A549 (cell line): ENCODE results near the gene ZXDC. TPM values are rescaled to one million over a fixed set of nuclear protein-coding genes. Genes with fewer than 3 reads are reported as not detected.

Experiments used
- ATAC-seq, 2 experiments: fragments of 200-7000 bp in 1 of 2; fragments of >200 bp in 1 of 2; cut with Nextera tagmentation in 1 of 2; cut with Tn5 transposase in 1 of 2; 3 replicates each; pipeline versions ENCODE4 v1.8.0 to v1.9.1; 2018 to 2020; ENCODE audit warnings: mild to moderate bottlenecking in 1 of 2, moderate library complexity in 1 of 2
- CTCF ChIA-PET: fragments of 300-600 bp; sonication (Branson Sonifier 250); formaldehyde crosslinking; extraction: SDS; loops from one replicate; lab custom pipeline; 2021; ENCODE audit warnings: antibody characterized with exemption, inconsistent platforms; lab: Yijun Ruan, JAX
- POLR2A ChIA-PET: fragments of 350-600 bp; formaldehyde crosslinking; extraction: SDS; loops from one replicate; lab custom pipeline; 2021; ENCODE audit warnings: antibody characterized with exemption, inconsistent platforms; lab: Yijun Ruan, JAX
- DNase-seq, 2 experiments: peaks; one replicate each; pipeline versions ENCODE4 v3.0.0 to v3.0.0-alpha.2; 2011 to 2016; ENCODE audit warnings: low read depth in 1 of 2, low spot score in 1 of 2
- FAIRE-seq: peaks from 2 replicates; lab custom pipeline; 2011; peaks lifted over from hg19 to GRCh38; lab: Jason Lieb, UNC
- H3K27ac ChIP-seq, 2 experiments: fragments of >200 bp; sonication (Bioruptor Twin); formaldehyde crosslinking; 3 replicates each; pipeline ENCODE4 v1.5.1; 2016 to 2017
- H3K4me1 ChIP-seq: fragments of >200 bp; sonication (Bioruptor Twin); formaldehyde crosslinking; 3 replicates; pipeline ENCODE4 v1.6.1; 2016
- H3K4me2 ChIP-seq: fragments of >200 bp; sonication (Bioruptor Twin); formaldehyde crosslinking; 3 replicates; pipeline ENCODE4 v1.6.1; 2016
- H3K4me3 ChIP-seq: fragments of >200 bp; sonication (Bioruptor Twin); formaldehyde crosslinking; 3 replicates; pipeline ENCODE4 v1.5.1; 2016
- H3K9me3 ChIP-seq: fragments of >200 bp; sonication (Bioruptor Twin); formaldehyde crosslinking; 3 replicates; pipeline ENCODE4 v1.6.1; 2016
- ATOH8 ChIP-seq: fragments of 250-450 bp; sonication (Bioruptor Pico); IDR thresholded peaks from 2 replicates; pipeline ENCODE4 v1.5.0; 2020; ENCODE audit warnings: low read depth, mild to moderate bottlenecking, moderate library complexity
- CEBPB ChIP-seq, 2 experiments: fragments of >200 bp in 1 of 2; sonication (Bioruptor Twin) in 1 of 2; formaldehyde crosslinking in 1 of 2; IDR thresholded peaks; 2 replicates each; pipeline ENCODE4 v1.6.1; 2012 to 2016
- CHD2 ChIP-seq: fragments of 150-350 bp; IDR thresholded peaks from 2 replicates; pipeline ENCODE4 v1.6.1; 2014; ENCODE audit warnings: low read length; ENCODE audit not compliant: partially characterized antibody
- EHF ChIP-seq: fragments of 250-450 bp; sonication (Bioruptor Pico); IDR thresholded peaks from 2 replicates; pipeline ENCODE4 v1.5.0; 2020; ENCODE audit warnings: mild to moderate bottlenecking
- FOXS1 ChIP-seq: fragments of 250-450 bp; sonication (Bioruptor Pico); IDR thresholded peaks from 2 replicates; pipeline ENCODE4 v1.5.0; 2020; ENCODE audit warnings: mild to moderate bottlenecking, moderate library complexity
- JUN ChIP-seq, 2 experiments: fragments of >200 bp; sonication (Bioruptor Twin); formaldehyde crosslinking; IDR thresholded peaks; 2 replicates in 1 of 2; 3 replicates in 1 of 2; pipeline ENCODE4 v1.6.1; 2016 to 2017
- POLR2A ChIP-seq: IDR thresholded peaks from 2 replicates; pipeline ENCODE4 v1.6.1; 2012; ENCODE audit warnings: mild to moderate bottlenecking, low read length
- SMC3 ChIP-seq: fragments of >200 bp; sonication (Bioruptor Twin); formaldehyde crosslinking; IDR thresholded peaks from 3 replicates; pipeline ENCODE4 v1.6.1; 2018; ENCODE audit warnings: inconsistent platforms
- TFCP2L1 ChIP-seq: fragments of 250-450 bp; sonication (Bioruptor Pico); IDR thresholded peaks from 2 replicates; pipeline ENCODE4 v1.5.0; 2021; ENCODE audit warnings: mild to moderate bottlenecking
- WGBS: methylation state at CpG from one replicate; pipeline ENCODE4 v1.1.6; 2017; ENCODE audit errors: missing lambda C conversion rate; 5-methylcytosine and 5-hydroxymethylcytosine counted together
- polyA plus RNA-seq, 4 experiments: library from polyadenylated mRNA; depleted of rRNA in 3 of 4; stranded (reverse); fragments of >200 nt; fragmentation: RNase III in 1 of 4; extraction: RNeasy Plus Mini Kit Qiagen cat#74134 plus additional on column Dnase treatment in 1 of 4; gene quantifications; 2 replicates in 3 of 4; 3 replicates in 1 of 4; pipeline ENCODE4 v1.2.3, GENCODE V29; 2011 to 2017
- TF ChIP-seq, protein P1 (sequence below): fragments of 200-600 bp; sonication (generic); IDR thresholded peaks from 2 replicates; pipeline ENCODE4 v1.6.1; 2016; ENCODE audit warnings: antibody characterized with exemption, mild to moderate bottlenecking, moderate library complexity
- TF ChIP-seq, protein P2 (sequence below): fragments of 450-650 bp; IDR thresholded peaks from 2 replicates; pipeline ENCODE4 v1.6.1; 2014; ENCODE audit warnings: antibody characterized with exemption
- TF ChIP-seq, protein P3 (sequence below): fragments of 250-450 bp; sonication (Bioruptor Pico); IDR thresholded peaks from 2 replicates; pipeline ENCODE4 v1.5.0; 2021; ENCODE audit warnings: mild to moderate bottlenecking, moderate library complexity, borderline replicate concordance

The ZXDC gene
- polyA plus RNA-seq, 2 of the 4 experiments (the other 2 are of a cell fraction) = 6.0 to 8.5 TPM

DNA sequence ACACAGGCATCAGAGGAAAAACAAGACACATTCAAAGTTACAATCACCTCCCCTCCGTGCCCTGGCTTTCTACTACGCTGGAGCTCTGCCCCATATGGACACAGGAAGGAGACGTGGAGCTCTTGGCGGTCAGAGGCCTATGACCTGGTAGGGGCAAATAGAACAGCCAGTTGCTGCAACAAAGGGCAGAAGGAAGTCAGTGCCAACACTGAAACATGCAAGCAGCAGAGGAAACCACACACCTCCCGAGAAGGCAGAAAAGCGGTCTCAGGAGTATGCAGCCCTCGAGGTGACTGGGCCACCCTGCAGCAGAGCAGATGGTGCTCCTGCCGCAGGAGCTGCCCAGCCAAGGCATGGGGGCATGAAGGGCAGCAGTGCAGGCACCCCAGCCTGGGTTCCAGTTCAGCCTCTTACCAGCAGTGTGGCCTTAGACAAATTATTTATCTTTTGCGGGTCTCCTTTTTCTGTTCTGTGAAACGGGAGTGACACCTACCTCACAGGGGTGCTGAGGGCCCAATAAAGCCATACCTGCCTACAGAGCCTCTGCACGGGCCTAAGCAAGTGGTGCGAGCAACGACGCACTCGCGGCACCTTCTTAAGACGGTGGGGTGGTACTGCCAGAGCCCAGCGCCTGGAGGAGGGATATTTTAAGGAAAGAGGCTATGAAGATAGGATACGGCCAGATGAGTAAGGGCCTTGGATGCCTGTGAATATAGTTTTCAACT is 8.6 kb downstream of the ZXDC start:
- no peaks in the 10 kb centered on the region for H3K9me3 ChIP-seq
- ChIA-PET CTCF (no interaction called here), POLR2A (no interaction called here)
- DNase-seq = no peak
- no peak overlapping the region for H3K4me3 ChIP-seq
- ATAC-seq = no peak
- peaks cover 7% of the 10 kb centered on the region; the same call in 2 of the 3 replicates for H3K4me1 ChIP-seq
- TF ChIP-seq JUN (IDR thresholded peaks at IDR 0.05) (no peak), TFCP2L1 (CRISPR knock-in tag) (no peak), CEBPB (IDR thresholded peaks at IDR 0.05) (no peak), SMC3 (no peak)
- TF ChIP-seq, protein P1, sequence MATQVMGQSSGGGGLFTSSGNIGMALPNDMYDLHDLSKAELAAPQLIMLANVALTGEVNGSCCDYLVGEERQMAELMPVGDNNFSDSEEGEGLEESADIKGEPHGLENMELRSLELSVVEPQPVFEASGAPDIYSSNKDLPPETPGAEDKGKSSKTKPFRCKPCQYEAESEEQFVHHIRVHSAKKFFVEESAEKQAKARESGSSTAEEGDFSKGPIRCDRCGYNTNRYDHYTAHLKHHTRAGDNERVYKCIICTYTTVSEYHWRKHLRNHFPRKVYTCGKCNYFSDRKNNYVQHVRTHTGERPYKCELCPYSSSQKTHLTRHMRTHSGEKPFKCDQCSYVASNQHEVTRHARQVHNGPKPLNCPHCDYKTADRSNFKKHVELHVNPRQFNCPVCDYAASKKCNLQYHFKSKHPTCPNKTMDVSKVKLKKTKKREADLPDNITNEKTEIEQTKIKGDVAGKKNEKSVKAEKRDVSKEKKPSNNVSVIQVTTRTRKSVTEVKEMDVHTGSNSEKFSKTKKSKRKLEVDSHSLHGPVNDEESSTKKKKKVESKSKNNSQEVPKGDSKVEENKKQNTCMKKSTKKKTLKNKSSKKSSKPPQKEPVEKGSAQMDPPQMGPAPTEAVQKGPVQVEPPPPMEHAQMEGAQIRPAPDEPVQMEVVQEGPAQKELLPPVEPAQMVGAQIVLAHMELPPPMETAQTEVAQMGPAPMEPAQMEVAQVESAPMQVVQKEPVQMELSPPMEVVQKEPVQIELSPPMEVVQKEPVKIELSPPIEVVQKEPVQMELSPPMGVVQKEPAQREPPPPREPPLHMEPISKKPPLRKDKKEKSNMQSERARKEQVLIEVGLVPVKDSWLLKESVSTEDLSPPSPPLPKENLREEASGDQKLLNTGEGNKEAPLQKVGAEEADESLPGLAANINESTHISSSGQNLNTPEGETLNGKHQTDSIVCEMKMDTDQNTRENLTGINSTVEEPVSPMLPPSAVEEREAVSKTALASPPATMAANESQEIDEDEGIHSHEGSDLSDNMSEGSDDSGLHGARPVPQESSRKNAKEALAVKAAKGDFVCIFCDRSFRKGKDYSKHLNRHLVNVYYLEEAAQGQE = no peak
- TF ChIP-seq, protein P2, sequence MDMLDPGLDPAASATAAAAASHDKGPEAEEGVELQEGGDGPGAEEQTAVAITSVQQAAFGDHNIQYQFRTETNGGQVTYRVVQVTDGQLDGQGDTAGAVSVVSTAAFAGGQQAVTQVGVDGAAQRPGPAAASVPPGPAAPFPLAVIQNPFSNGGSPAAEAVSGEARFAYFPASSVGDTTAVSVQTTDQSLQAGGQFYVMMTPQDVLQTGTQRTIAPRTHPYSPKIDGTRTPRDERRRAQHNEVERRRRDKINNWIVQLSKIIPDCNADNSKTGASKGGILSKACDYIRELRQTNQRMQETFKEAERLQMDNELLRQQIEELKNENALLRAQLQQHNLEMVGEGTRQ = no peak
- FAIRE-seq = no peak
- no peak overlapping the region for H3K4me2 ChIP-seq
- WGBS = 82% methylated on average over 17 of the region's 19 CpGs
- no peak overlapping the region for H3K27ac ChIP-seq

GRCh38 chr3:126465928-126466544 is 9.7 kb downstream of the ZXDC start:
- no peak overlapping the region for H3K27ac ChIP-seq
- FAIRE-seq (no peak), ATAC-seq (no peak), DNase-seq (no peak)
- CTCF ChIA-PET = interaction anchor here (1.0 kb wide), 1 partner anchor 10 kb away, joined by 3 read pairs; the partner anchor contains the start of gene ZXDC
- POLR2A ChIA-PET = no interaction called here
- WGBS = 90% methylated on average over 16 of the region's 16 CpGs
- H3K9me3 ChIP-seq = no peaks in the 10 kb centered on the region
- H3K4me2 ChIP-seq = no peak overlapping the region
- H3K4me3 ChIP-seq = no peak overlapping the region
- TF ChIP-seq FOXS1 = no peak
- no peak for TF ChIP-seq EHF
- H3K4me1 ChIP-seq = no peaks in the 10 kb centered on the region

DNA sequence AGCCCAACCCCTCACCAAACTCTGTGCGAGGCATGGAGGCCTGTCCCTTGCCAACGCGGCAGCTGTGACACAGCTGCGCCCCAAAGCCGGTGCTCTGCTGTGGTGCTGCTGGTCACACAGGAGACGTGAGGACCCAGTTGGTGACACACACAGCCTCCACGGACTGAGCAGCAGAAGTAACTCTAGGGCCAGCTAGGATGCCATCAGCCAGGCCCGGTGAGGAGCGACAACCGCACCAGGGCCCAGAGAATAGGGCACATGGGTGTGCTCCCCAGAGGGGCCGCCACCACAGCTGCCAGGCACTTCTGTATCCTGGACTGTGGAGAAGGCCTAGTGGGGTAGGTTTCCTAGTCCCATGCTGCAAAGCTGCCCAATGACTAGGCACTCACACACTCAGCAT is 10.7 kb downstream of the ZXDC start:
- Histone ChIP-seq H3K27ac (no peak overlapping the region), H3K9me3 (no peaks in the 10 kb centered on the region), H3K4me2 (no peak overlapping the region), H3K4me3 (no peak overlapping the region), H3K4me1 (no peaks in the 10 kb centered on the region)
- no peak for ATAC-seq
- no peak for DNase-seq
- 79% methylated on average over 4 of the region's 11 CpGs for WGBS
- CTCF ChIA-PET = interaction anchor here (1.0 kb wide), 1 partner anchor 11 kb away, joined by 3 read pairs; the partner anchor contains the start of gene ZXDC
- TF ChIP-seq ATOH8 (CRISPR knock-in tag) (no peak), CHD2 (no peak), POLR2A (no peak)
- TF ChIP-seq, protein P3, sequence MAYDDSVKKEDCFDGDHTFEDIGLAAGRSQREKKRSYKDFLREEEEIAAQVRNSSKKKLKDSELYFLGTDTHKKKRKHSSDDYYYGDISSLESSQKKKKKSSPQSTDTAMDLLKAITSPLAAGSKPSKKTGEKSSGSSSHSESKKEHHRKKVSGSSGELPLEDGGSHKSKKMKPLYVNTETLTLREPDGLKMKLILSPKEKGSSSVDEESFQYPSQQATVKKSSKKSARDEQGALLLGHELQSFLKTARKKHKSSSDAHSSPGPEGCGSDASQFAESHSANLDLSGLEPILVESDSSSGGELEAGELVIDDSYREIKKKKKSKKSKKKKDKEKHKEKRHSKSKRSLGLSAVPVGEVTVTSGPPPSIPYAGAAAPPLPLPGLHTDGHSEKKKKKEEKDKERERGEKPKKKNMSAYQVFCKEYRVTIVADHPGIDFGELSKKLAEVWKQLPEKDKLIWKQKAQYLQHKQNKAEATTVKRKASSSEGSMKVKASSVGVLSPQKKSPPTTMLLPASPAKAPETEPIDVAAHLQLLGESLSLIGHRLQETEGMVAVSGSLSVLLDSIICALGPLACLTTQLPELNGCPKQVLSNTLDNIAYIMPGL (CRISPR knock-in tag) = no peak
- POLR2A ChIA-PET = no interaction called here
- FAIRE-seq = no peak
